Measurements from ENCODE around the gene USP49.

The USP49 gene

GRCh38 chr6:41909727-41910126, 14.6 kb upstream of the USP49 start:
- no peak for DNase-seq (ENCODE audit: low spot score)
- H3K4me3 ChIP-seq: no peak overlapping the region
- no peak overlapping the region for H3K27ac ChIP-seq
- TF ChIP-seq CTCF (IDR thresholded peaks at IDR 0.05): no peak

GRCh38 chr6:41901882-41902519, 6.8 kb upstream of the USP49 start:
- no peak overlapping the region for H3K4me3 ChIP-seq
- DNase-seq (ENCODE audit: low spot score): no peak
- TF ChIP-seq CTCF (IDR thresholded peaks at IDR 0.05): no peak
- H3K27ac ChIP-seq: no peak overlapping the region

GRCh38 chr6:41900861-41901260, 5.7 kb upstream of the USP49 start:
- H3K27ac ChIP-seq: no peak overlapping the region
- no peak for TF ChIP-seq CTCF (IDR thresholded peaks at IDR 0.05)
- no peak for DNase-seq (ENCODE audit: low spot score)
- H3K4me3 ChIP-seq: no peak overlapping the region

GRCh38 chr6:41896281-41896680, 1.1 kb upstream of the USP49 start:
- H3K4me3 ChIP-seq: peak overlapping the region; percentile 92
- no peak overlapping the region for H3K27ac ChIP-seq
- no peak for TF ChIP-seq CTCF (IDR thresholded peaks at IDR 0.05)
- DNase-seq (ENCODE audit: low spot score): no peak

GRCh38 chr6:41894366-41895299, 542 bp downstream of the USP49 start:
- no peak for TF ChIP-seq CTCF (IDR thresholded peaks at IDR 0.05)
- H3K4me3 ChIP-seq: peak overlapping the region; percentile 92
- DNase-seq (ENCODE audit: low spot score): no peak
- peak overlapping the region; percentile 49 to 83 for H3K27ac ChIP-seq

- DNase-seq (ENCODE audit: low spot score): no peak
- TF ChIP-seq CTCF (IDR thresholded peaks at IDR 0.05): no peak
- H3K4me3 ChIP-seq: no peak overlapping the region
- H3K27ac ChIP-seq: no peak overlapping the region
Measured at GRCh38 chr6:41892921-41893564, 2.1 kb downstream of the USP49 start.
